GM19468 (cell line): ENCODE data around the gene HAPSTR1.

ENCODE experiments used
- ATAC-seq: cut with Tn5 transposase; IDR thresholded peaks from one replicate; pipeline ENCODE4 v1.9.1; 2021; ENCODE audit warnings: mild to moderate bottlenecking, moderate library complexity, moderate number of reproducible peaks; ENCODE audit not compliant: unreplicated experiment; ENCODE audit errors: extremely low read depth

HAPSTR1 gene

DNA sequence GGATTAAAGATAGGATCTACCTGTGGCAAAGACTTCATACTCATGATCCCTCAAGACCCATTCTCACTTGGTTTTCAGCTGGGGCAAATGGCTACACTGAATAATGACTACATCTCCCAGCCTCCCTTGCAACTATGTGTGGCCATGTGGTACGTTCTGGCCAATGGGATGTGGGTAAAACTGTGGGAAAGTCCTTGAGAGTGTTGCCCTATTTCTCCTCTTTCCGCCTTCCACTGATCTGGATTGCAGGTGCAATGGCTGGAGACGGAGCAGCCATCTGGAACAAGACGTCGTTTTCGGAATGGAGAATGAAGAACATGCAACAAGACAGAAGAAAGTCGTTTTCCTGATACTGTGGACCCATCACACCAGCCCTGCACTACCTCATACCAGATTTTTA, 48.5 kb downstream of the HAPSTR1 start:
- ATAC-seq, result no peak
